ENCODE measurements around the gene TMPRSS2.

TMPRSS2 gene

DNA sequence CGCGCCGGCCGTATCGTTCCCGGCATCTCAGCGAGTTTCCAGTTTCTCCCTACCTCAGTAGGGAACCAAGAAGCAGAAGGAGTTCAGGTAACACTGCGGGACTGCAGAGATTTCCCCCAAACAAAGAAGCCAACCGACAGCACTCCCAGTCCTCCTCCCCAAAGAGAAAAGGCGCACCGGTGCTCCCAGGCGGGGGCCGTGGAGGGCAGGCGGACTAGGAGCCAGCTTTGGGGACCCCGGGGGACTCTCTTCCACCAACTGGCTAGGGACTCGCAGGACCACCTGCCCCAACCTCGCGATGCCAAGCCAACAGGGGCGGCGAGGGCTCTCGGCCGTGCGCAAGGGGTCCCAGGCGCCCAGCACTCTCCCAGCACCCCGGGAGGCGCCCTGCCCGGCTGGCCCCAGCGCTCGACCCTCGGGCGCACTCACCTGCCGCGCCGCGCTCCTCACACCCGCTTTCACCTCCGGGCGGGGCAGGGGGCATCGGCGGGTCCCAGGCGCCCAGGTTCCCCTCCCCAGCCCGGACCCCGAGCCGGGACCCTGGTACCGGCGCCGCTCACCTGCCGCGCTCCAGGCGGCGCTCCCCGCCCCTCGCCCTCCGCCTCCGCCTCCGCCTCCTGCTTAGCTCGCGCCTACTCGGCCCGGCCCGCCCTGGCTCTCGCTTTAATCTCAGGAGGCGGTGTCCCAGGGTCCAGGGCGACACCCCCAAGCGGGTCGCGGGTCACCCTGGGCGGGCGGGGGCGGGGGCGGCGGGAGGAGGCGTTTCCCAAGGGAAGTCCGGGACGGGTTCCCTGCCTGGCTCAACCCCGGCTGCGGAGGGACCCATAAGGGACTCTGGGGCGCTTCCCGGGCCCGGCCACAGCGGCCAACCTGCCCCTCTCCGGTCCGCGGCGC, at the start of gene TMPRSS2:
TSS of gene TMPRSS2 (minus strand) at position 638 of the 894 bp plus-strand sequence. CDS start 10,025 bp downstream, outside the sequence.
- H3K79me2 ChIP-seq (ENCODE audit: control insufficient read depth, insufficient read depth, low read length, unreplicated experiment) = no peaks in the 10 kb centered on the region
- no peak within 1 kb of the TSS for H2AFZ ChIP-seq (ENCODE audit: low read length, unreplicated experiment)
- H3K4me1 ChIP-seq (ENCODE audit: control insufficient read depth, insufficient read depth, low read length, unreplicated experiment) = no peaks in the 10 kb centered on the region
- H3K27me3 ChIP-seq (ENCODE audit: insufficient read depth, low read length) = peaks cover 96% of the 10 kb centered on the region
- no peaks in the 10 kb centered on the region for H3K36me3 ChIP-seq (ENCODE audit: insufficient read depth, low read length)
- H3K4me3 ChIP-seq (ENCODE audit: low read depth, low read length) = no peak within 1 kb of the TSS; the same call in 1 of the 2 replicates
- H3K27ac ChIP-seq (ENCODE audit: low read depth, low read length) = no peak within 1 kb of the TSS

DNA sequence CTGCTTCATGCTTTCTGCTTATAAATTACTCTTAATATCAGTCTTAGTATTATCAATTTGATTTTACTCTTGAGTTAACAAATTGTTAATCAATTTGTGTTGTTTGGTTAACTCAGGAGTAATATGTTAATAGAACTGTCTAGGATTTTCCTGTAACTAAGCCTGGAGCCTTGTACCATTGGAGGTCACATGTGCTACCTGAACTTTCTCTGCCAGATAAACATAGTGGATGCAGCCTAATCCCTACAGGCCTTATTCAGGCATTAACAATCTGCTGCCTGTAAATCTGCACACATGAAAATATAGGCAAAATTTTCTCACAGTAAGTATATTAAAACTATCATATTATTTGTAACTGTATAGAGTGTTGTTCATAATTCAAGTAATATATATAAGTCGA, 47.1 kb upstream of the TMPRSS2 start:
- Histone ChIP-seq H3K27ac (ENCODE audit: low read depth, low read length) (0 out of 2 replicates have a peak overlapping the region, but pooled peaks have one; percentile 17), H3K79me2 (ENCODE audit: control insufficient read depth, insufficient read depth, low read length, unreplicated experiment) (no peaks in the 10 kb centered on the region), H3K4me1 (ENCODE audit: control insufficient read depth, insufficient read depth, low read length, unreplicated experiment) (peaks cover 12% of the 10 kb centered on the region), H3K27me3 (ENCODE audit: insufficient read depth, low read length) (peaks cover 4% of the 10 kb centered on the region; the same call in 1 of the 2 replicates), H2AFZ (ENCODE audit: low read length, unreplicated experiment) (no peak overlapping the region), H3K36me3 (ENCODE audit: insufficient read depth, low read length) (no peaks in the 10 kb centered on the region), H3K4me3 (ENCODE audit: low read depth, low read length) (no peak overlapping the region)

DNA sequence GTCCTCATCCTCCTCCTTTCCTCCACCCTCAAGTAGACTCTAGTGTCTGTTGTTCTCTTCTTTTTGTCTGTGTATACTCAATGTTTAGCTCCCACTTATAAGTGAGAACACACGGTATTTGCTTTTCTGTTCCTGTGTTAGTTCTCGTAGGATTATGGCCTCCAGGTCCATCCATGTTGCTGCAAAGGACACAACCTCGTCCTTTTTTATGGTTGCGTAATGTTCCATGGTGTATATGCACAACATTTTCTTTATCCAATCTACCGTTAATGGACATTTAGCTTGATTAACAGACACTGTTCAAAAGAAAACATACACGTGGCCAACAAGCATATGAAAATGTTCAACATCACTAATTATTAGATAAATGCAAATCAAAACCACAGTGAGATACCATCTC, 44.3 kb upstream of the TMPRSS2 start:
- Histone ChIP-seq H3K36me3 (ENCODE audit: insufficient read depth, low read length) (no peaks in the 10 kb centered on the region), H3K4me1 (ENCODE audit: control insufficient read depth, insufficient read depth, low read length, unreplicated experiment) (peaks cover 5% of the 10 kb centered on the region), H3K4me3 (ENCODE audit: low read depth, low read length) (no peak overlapping the region), H2AFZ (ENCODE audit: low read length, unreplicated experiment) (no peak overlapping the region), H3K27ac (ENCODE audit: low read depth, low read length) (no peak overlapping the region), H3K27me3 (ENCODE audit: insufficient read depth, low read length) (peaks cover 23% of the 10 kb centered on the region), H3K79me2 (ENCODE audit: control insufficient read depth, insufficient read depth, low read length, unreplicated experiment) (no peaks in the 10 kb centered on the region)

DNA sequence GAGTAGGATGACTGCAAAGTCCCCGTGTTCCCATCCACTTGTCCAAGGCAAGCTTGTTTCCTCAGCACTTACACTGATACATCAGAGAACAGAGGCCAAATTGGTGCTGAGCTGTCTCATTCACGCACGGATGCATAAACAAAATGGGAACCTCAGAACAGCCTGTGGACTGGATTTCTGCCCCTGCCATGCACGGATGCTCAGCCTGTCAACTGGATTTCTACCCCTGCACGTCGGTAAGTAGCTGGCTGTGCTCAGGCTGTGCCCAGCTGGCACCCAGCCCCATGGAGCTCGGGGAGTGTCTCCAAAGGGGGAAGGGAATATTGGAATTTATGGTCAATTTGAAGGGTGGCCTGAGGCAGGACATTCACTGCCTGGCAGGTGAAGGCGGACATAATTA, 40.8 kb upstream of the TMPRSS2 start:
- H3K4me1 ChIP-seq (ENCODE audit: control insufficient read depth, insufficient read depth, low read length, unreplicated experiment) = no peaks in the 10 kb centered on the region
- H2AFZ ChIP-seq (ENCODE audit: low read length, unreplicated experiment) = no peak overlapping the region
- H3K4me3 ChIP-seq (ENCODE audit: low read depth, low read length) = no peak overlapping the region
- no peaks in the 10 kb centered on the region for H3K79me2 ChIP-seq (ENCODE audit: control insufficient read depth, insufficient read depth, low read length, unreplicated experiment)
- peaks cover 56% of the 10 kb centered on the region for H3K27me3 ChIP-seq (ENCODE audit: insufficient read depth, low read length)
- no peak overlapping the region for H3K27ac ChIP-seq (ENCODE audit: low read depth, low read length)
- no peaks in the 10 kb centered on the region for H3K36me3 ChIP-seq (ENCODE audit: insufficient read depth, low read length)

DNA sequence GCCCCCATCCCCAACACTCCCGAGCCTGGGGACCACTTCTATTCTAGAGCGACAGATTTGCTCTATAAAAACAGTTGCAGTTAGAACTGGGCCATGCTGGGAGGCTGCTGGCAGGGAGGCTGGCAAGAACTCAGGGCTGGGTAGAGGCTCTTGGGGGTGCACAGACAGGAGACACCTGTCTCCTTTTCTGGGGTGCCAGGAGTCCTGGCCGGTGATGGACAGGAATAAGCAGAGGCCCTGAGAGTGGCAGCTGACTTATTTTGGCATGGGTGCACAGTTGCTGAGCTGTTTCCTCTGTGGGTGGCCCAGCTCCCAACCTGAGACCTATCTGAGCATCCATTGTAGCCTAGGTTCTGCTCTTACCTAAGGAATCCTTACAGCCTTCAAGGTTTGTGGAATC, 39.2 kb upstream of the TMPRSS2 start:
- Histone ChIP-seq H3K79me2 (ENCODE audit: control insufficient read depth, insufficient read depth, low read length, unreplicated experiment) (no peaks in the 10 kb centered on the region), H2AFZ (ENCODE audit: low read length, unreplicated experiment) (no peak overlapping the region), H3K27me3 (ENCODE audit: insufficient read depth, low read length) (peaks cover 68% of the 10 kb centered on the region), H3K4me3 (ENCODE audit: low read depth, low read length) (no peak overlapping the region), H3K36me3 (ENCODE audit: insufficient read depth, low read length) (no peaks in the 10 kb centered on the region), H3K4me1 (ENCODE audit: control insufficient read depth, insufficient read depth, low read length, unreplicated experiment) (no peaks in the 10 kb centered on the region), H3K27ac (ENCODE audit: low read depth, low read length) (no peak overlapping the region)

DNA sequence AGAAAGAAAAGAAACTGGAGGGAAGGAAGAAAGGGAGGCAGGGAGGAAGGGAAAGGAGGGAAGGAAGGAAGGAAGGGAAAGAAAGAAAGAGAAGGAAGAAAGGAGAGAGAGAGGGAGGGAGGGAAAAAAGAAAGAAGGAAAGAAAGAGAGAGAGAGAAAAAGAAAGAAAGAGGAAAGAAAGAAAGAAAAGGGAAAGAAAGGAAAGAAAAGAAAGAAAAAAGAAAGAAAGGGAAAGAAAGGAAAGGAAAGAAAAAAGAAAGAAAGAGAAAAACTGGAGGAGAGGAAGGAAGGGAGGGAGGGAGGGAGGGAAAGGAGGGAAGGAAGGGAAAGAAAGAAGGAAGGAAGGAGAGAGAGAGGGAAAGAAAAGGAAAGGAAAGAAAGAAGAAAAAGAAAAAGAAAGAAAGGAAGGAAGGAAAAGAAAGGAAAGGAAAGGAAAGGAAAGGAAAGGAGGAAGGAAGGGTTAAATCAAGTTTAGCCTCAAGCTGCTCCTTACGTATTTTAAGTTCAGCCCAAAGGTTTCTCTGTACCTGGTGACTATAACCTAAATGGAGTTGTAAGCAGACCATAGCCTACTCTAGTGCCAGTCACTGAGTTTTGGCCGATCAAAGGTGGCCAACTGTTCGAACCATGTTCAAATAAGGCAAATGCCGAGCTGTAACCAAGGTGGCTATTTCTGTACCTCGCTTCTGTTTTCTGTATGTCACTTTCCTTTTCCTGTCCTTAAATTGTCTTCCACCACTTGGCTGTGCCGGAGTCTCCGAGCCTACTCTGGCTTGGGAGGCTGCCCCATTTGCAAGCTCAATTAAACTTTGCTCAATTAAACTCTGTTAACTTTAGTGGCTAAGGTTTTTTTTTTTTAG, 37.8 kb upstream of the TMPRSS2 start:
- Histone ChIP-seq H3K4me3 (ENCODE audit: low read depth, low read length) (no peak overlapping the region), H2AFZ (ENCODE audit: low read length, unreplicated experiment) (no peak overlapping the region)

DNA sequence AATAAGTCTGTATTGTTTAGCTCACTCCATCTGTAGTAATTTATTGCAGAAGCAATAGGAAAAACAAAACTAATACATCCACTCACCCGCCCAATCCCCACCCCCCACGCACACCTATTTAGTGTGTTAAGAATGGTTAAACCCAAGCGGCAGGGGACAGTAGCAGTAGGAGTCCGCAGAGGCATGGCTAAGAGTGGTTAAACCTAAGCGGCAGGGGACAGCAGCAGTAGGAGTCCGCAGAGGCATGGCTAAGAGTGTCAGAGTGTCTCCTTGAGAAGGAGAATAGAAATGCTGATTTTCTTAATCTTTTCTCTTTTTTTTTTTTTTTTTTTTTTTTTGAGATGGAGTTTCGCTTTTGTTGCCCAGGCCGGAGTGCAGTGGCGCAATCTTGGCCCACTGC, 34.8 kb upstream of the TMPRSS2 start:
- Histone ChIP-seq H3K4me3 (ENCODE audit: low read depth, low read length) (no peak overlapping the region), H3K4me1 (ENCODE audit: control insufficient read depth, insufficient read depth, low read length, unreplicated experiment) (no peaks in the 10 kb centered on the region), H3K79me2 (ENCODE audit: control insufficient read depth, insufficient read depth, low read length, unreplicated experiment) (no peaks in the 10 kb centered on the region), H2AFZ (ENCODE audit: low read length, unreplicated experiment) (no peak overlapping the region), H3K27me3 (ENCODE audit: insufficient read depth, low read length) (peaks cover 82% of the 10 kb centered on the region), H3K27ac (ENCODE audit: low read depth, low read length) (no peak overlapping the region), H3K36me3 (ENCODE audit: insufficient read depth, low read length) (no peaks in the 10 kb centered on the region)

More for the DNA sequence above, 37.8 kb upstream of the TMPRSS2 start:
- Histone ChIP-seq H3K27ac (ENCODE audit: low read depth, low read length) (no peak overlapping the region), H3K36me3 (ENCODE audit: insufficient read depth, low read length) (no peaks in the 10 kb centered on the region), H3K4me1 (ENCODE audit: control insufficient read depth, insufficient read depth, low read length, unreplicated experiment) (no peaks in the 10 kb centered on the region), H3K79me2 (ENCODE audit: control insufficient read depth, insufficient read depth, low read length, unreplicated experiment) (no peaks in the 10 kb centered on the region), H3K27me3 (ENCODE audit: insufficient read depth, low read length) (peaks cover 74% of the 10 kb centered on the region)

DNA sequence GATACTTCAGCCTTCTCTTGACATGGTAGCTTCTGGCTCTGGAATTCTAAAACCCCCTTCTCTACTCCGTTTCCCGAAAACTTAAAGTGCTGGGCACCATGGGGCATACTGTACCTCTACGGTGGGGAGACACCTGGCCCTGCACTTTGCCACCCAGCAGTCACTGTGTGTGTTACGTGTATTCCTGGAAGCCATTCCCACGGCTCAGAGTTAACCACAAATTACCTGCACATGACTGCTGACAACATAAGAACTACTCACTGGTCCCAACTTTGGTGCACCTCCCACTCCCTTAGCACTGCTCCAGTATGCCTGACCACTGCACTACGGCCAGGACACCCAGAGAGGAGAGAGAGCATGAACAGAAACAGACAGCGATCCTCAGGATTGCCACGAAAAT, 29.4 kb upstream of the TMPRSS2 start:
- Histone ChIP-seq H3K27me3 (ENCODE audit: insufficient read depth, low read length) (peaks cover 82% of the 10 kb centered on the region), H3K27ac (ENCODE audit: low read depth, low read length) (no peak overlapping the region), H2AFZ (ENCODE audit: low read length, unreplicated experiment) (no peak overlapping the region), H3K36me3 (ENCODE audit: insufficient read depth, low read length) (no peaks in the 10 kb centered on the region), H3K79me2 (ENCODE audit: control insufficient read depth, insufficient read depth, low read length, unreplicated experiment) (no peaks in the 10 kb centered on the region), H3K4me3 (ENCODE audit: low read depth, low read length) (no peak overlapping the region), H3K4me1 (ENCODE audit: control insufficient read depth, insufficient read depth, low read length, unreplicated experiment) (no peaks in the 10 kb centered on the region)

DNA sequence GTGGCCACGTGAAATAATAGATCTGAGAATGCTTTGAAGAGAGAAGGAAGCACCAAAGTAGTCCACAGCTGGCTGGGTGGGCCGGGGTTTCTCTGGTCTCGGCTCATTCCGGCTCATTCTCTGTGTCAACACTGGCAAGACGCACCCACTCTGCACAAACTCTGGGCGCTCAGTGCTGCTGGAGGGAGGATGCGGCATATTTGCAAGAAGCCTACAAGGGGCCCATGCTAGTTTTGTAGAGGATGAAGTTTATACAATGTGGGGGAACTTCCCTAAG, 28.8 kb upstream of the TMPRSS2 start:
- H3K4me3 ChIP-seq (ENCODE audit: low read depth, low read length) = no peak overlapping the region
- peaks cover 85% of the 10 kb centered on the region for H3K27me3 ChIP-seq (ENCODE audit: insufficient read depth, low read length)
- no peaks in the 10 kb centered on the region for H3K79me2 ChIP-seq (ENCODE audit: control insufficient read depth, insufficient read depth, low read length, unreplicated experiment)
- H2AFZ ChIP-seq (ENCODE audit: low read length, unreplicated experiment) = no peak overlapping the region
- H3K4me1 ChIP-seq (ENCODE audit: control insufficient read depth, insufficient read depth, low read length, unreplicated experiment) = no peaks in the 10 kb centered on the region
- H3K27ac ChIP-seq (ENCODE audit: low read depth, low read length) = no peak overlapping the region
- no peaks in the 10 kb centered on the region for H3K36me3 ChIP-seq (ENCODE audit: insufficient read depth, low read length)

DNA sequence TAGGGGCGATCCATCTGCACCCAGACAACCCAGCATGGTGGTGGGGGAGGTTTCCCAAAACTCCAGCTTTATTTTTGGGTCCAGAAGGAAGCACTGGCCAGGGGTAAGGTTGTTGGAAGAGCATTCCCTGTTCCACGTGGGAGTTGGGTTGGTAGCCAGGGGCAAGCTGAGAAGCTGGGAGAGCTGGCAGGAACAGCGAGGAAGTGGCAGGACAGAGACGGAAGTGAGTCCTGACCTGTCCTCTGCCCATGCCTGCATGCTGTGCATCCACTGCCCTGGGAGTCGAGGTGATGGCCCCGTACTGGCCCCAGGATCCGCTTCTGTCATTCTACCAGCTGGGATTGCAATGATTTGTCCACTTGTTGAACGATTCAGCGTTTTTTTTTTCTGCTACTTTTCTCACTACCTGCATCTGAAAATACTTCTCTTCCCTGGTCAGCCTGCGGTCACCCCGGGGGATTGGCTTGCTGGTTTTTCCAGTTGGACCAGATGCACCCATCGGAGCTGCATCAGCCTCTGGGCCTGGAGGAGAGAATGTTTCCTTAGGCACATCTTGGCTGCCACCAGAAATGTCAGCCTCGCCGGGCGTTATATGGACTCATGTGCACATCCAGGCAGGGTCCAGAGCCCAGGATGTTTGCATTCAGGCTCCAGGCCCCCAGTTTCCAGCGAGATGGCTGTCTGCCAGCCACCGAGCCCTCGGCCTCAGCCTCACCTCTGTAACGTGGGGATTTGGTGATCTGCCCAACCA, 28.3 kb upstream of the TMPRSS2 start:
- Histone ChIP-seq H3K27ac (ENCODE audit: low read depth, low read length) (no peak overlapping the region), H3K27me3 (ENCODE audit: insufficient read depth, low read length) (peaks cover 81% of the 10 kb centered on the region), H3K4me1 (ENCODE audit: control insufficient read depth, insufficient read depth, low read length, unreplicated experiment) (no peaks in the 10 kb centered on the region), H3K79me2 (ENCODE audit: control insufficient read depth, insufficient read depth, low read length, unreplicated experiment) (no peaks in the 10 kb centered on the region), H3K4me3 (ENCODE audit: low read depth, low read length) (no peak overlapping the region), H3K36me3 (ENCODE audit: insufficient read depth, low read length) (no peaks in the 10 kb centered on the region), H2AFZ (ENCODE audit: low read length, unreplicated experiment) (no peak overlapping the region)

All from ACC112 (cell line).